Measurements from ENCODE around the gene SERPINA4.
"Not testable (repeated sequence)": the region's sequence is repeated elsewhere in the genome, so short reads cannot be mapped to it uniquely, and the experiment has no call there.

SERPINA4 gene

DNA sequence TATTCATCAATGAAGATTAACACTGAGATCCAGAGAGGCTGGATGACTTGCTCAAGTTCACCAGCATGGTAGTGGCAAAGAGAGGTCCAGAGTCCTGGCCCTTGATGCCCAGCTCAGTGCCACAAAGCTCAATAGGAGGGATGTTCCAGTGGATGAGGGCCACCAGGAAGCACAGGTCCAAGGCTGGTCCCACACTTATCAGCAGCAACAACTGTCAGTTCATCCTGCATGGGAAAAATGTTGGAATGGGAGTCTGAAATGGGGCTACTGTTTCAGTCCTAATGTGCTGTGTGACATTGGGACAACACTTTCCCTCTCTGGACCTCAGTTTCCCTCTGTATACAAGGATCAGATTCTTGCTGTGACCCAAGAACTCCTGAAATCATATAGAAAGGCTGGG is 31.2 kb downstream of the SERPINA4 start:
- DNase-seq (ENCODE audit: low read depth in 2 of 2): no peak

DNA sequence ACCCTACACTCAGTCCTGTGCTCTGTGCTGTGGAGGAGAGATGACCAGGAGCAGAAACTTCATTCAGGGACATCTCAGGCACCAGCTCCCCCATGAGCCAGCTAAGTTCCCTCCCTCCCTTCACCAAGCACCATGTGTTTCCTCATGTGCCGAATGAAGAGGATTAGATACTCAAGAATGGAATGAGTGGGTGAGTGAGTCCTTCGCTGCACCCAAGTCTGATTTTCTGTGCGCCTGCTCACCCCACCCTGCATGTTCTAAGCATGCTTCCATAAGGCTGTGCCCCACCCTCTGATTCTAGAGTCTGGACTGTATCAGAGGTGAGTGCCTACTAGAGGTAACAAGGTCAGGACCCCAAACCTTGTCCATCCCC is 32.1 kb downstream of the SERPINA4 start:
- no peak for DNase-seq (ENCODE audit: low read depth in 2 of 2)

DNA sequence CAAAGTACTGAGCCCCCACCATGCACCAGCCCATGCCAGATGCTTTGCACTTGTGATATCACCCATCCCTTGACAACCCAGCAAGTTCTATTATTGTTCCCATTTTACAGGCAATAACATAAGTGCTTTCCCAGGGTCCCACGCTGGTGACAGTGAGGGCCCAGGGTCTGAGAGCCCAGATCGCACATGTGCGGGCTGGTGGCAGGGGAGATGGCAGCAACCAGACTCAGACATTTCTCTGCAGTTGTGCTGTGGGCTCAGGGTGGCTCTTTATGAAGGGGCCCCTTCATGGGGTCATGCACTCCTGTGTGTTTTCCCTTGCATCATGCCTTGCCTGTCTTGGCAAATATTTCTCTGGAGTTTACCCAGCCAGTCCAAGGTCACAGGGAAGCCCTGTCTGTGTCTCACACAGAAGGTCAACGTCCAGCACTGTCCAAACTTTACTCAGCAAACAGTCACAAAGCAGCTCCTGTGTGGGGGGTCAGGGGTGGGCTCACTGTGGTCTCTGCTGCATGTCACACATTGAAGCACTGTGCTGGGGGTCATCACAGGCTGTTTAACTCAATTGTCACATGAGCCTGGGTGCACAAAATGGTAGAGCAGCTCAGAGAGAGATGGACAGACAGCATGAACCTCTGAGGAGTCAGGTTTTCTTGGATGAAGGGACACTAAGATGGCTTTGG is 32.6 kb downstream of the SERPINA4 start:
- DNase-seq (ENCODE audit: low read depth in 2 of 2): no peak

DNA sequence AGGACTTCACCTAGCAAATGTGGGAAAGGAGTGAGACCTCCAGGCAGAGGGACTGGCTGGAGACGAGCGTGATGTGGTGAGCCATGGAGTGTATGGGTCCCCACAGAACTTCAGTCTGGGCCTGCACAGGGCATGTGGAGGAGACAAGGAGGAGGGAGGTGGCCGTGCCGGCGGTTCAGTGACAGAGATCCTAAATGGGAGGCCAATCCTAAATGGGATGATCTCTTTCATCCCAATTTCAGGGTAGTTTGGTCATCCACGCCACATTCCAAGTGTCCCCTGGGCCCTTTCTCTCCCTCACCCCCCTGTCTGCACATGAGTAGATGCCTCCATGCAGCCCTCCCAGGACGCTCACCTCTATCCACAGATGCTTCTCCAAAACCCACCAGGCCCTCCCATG is 33.2 kb downstream of the SERPINA4 start:
- DNase-seq (ENCODE audit: low read depth in 2 of 2): no peak

DNA sequence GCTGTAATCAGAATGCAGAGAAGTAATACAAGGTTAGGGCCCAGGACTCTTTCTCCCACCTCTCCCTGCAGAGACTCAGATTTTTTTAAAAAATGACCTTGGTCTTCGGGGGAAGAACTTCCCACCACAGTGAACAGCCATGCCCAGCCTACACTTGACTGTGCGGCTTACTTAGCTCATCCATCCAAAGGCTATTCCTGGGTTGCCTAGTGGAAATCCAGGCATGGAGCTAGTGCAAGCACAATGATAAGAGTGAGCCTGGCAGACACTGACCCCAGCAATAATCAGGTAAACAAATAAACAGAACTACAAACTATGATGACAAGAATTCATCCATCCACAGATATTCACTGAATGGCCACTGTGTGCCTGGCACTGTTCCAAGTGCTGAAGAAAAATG is 34.7 kb downstream of the SERPINA4 start:
- no peak for DNase-seq (ENCODE audit: low read depth in 2 of 2)

DNA sequence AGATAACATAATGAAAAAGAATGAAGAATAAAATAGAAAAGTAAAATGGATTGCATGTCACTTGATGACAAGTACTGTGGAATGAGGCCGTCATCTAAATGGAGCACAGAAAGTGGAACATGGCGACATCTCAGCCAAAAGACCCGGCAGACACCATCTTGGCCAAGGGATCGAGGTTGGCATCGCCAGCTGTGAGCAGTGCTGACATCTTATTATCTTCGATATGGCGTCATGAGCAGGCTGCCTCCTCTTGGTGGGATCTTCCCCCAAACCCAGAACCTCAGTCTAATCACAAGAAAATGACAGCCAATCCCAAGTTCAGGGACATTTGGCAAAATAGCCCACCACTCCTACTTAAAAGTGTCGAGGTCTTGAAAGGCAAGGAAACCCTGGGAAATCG is 35.1 kb downstream of the SERPINA4 start:
- DNase-seq (ENCODE audit: low read depth in 2 of 2): no peak

DNA sequence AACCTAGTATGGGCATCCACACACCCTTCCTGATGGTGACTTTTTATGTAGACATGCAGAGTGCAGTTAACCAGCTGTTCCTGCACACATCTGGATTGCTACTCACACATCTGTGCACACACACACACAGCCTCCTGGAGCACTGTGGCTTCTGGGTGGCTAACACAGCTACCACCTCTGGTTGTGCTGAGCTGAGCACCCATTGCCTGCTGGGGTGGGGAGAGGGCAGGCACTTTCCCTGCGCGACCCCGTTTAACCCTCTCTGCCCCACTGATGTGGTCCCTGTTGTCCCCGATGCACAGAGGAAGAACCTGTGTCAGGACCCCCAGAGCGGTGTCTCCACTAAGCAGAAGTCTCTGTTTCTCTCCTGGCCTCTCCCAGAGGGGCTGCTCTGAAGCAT is 36.5 kb downstream of the SERPINA4 start:
- no peak for DNase-seq (ENCODE audit: low read depth in 2 of 2)

DNA sequence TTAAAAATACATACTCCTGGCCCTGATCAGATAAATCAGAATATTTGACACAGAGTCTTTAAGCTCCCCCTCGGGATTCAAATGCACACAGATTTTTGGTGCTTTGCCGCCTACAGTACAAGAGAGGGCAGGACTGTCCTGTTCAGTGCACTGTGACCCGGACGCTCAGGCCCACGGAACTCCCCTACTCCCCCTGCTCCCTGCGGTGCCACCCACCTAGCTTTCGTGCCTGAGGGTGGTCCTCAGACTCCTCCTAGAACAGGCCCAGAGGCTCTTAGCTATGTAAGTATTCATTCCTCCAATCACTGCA is 37.2 kb downstream of the SERPINA4 start:
- DNase-seq (ENCODE audit: low read depth in 2 of 2): no peak

DNA sequence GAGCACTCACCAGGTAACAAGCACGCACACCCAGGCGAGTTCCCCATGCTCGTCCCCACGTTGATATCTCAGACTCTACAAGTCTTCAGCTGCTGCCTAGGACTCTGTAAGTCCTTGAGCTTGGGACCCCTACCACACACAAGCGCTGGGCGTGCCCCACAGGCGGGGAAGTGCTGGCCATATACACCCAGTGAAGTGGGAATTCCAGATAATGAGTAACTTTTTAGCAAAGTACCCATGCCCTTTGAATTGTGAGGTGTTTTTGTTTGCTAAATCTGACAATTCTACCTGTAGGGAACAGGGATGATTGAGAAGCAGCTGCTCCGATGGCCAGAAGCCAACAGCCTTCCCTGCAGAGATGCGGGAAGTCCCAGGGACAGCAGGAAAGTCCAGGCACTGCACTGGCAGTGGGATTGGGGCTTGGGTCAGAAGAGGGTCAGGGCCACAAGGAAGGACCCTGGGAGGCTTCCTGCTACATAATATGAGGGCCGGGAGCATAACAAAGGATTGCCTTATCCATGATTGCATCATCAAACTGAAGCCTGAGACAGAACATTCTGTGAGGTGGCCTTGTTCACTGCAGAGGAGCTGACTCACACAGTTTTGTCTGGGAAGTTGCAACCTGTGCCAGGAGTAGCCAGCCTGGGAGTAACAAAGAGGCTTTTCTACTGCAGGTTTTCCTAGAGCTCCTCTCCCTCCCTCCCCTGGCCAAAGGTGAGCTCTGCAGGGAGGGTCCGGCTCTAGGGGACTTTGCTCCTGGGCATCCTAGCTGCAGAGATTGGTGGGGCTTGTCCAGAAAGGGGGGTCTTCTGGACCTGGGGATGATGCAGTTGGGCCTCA is 37.8 kb downstream of the SERPINA4 start:
- DNase-seq (ENCODE audit: low read depth in 2 of 2): no peak

DNA sequence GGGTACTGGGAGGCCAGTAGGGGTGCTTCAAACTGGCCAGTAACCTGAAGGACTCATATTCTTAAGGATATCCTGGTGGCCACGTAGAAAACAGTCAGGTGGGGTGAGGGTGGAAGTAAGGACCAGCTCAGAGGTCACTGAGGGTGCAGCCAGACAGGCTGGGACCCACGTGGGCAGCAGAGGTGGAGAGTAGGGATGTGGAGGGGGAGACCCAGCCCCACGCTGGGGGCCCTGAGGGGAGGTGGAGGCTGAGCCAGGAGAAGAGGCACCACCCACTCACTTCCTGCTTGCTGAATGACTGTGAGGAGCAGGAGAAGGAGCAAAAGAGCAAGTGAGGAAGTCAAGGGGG is 38.4 kb downstream of the SERPINA4 start:
- no peak for DNase-seq (ENCODE audit: low read depth in 2 of 2)

DNA sequence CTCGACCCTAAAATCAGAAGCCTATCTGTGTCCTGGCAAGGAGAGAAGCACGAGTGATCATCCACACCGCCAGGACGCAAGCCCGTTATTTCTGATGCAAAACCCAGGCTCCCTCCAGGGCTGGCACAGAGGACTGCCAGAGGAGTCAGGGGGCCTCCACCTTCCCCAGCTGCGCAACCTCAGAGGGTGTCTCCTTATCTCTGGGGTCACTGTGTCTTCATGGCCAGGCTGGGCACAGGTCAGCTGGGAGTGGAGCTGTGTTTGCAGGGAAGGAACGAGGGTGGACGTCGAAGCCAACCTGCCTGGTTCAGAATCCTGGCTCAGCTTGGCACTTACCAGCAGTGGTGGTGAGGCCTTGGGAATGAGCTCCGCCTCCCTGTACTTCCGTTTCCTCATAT is 38.9 kb downstream of the SERPINA4 start:
- DNase-seq (ENCODE audit: low read depth in 2 of 2): no peak

DNA sequence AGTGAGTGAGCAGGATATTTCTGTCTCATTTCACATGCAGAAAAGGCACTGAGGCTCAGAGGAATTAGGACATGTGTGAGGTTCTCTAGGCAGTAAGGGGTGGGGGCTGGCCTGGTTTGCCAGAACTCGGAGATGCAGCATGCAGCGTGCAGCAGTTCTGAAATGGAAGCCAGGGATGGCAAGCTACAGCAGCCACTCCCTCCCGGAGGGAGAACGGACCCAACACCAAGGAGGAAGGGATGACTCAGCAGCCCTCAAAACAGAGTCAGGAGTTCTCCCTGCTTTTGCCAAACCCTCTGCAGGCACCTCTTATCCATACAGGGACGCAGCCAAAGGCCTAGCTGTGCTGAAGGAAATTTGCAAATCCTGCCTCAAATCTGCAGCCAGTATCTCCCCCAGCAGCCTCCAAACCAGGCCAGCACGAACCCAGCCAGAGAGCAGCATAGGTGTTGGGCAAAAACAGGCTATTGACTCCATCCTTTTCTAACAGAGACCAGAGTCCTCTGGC is 40.7 kb downstream of the SERPINA4 start:
- no peak for DNase-seq (ENCODE audit: low read depth in 2 of 2)

DNA sequence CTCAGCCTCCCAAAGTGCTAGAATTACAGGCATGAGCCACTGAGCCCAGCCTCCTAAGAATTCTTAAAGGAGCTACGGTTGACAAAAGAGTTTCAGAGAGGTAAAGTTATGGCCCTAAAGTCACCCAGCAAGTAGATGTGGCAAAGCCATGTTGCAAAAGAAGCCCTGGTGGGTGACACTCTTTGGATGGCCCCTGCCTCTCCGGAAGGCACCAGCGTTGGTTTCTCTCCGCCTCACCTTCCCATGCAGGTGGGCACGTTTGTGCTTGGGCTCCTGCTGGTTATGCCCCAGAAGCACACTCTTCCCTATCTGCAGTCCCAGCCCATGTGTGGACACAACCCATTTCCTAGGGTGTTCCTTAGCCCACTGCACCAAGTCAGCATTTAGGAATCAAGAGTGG is 41.5 kb downstream of the SERPINA4 start:
- DNase-seq (ENCODE audit: low read depth in 2 of 2): no peak

DNA sequence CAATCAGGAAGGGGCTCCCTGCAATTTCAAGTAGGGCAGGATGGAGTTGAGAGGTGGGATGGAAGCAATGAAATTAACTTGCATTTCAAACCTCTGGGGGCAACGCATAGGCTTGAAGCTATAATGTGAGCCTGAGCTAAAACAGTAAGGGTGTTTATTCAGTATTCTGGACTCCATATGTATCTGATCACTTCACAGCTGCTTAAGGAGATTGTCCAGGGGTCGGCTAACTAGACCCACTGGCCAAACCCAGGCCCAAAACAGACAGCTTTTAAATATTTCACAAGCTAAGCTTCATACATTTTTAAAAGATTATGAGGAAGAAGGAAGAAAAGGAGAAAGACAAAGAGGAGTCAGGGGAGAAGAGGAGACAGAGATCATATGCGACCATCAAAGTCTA is 44.1 kb downstream of the SERPINA4 start:
- no peak for DNase-seq (ENCODE audit: low read depth in 2 of 2)

DNA sequence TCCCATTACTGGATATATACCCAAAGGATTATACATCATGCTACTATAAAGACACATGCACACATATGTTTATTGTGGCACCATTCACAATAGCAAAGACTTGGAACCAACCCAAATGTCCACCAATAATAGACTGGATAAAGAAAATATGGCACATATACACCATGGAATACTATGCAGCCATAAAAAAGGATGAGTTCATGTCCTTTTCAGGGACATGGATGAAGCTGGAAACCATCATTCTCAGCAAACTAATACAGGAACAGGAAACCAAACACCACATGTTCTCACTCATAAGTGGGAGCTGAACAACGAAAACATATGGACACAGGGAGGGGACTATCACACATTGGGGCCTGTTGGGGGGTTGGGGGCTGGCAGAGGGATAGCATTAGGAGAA is 47.7 kb downstream of the SERPINA4 start:
- DNase-seq (ENCODE audit: low read depth in 2 of 2): not testable (repeated sequence)

DNA sequence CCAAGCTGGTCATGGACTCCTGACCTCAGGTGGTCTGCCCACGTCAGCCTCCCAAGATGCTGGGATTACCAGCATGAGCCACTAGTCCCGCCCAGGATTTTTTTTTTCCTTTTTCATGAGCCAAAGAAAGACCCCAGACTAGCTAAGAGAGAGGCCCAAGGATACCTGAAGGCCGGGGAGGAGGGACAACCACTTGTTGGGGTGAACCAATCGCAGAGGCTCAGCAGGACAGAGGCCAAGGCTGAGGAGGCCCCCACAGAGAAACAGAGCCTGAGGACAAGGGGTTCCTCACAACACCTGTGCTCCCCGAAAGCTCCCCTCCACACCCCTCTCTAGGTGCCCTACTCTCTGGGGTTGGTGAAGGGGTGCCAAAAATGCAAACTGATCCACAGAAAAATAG is 49.9 kb downstream of the SERPINA4 start:
- no peak for DNase-seq (ENCODE audit: low read depth in 2 of 2)

DNA sequence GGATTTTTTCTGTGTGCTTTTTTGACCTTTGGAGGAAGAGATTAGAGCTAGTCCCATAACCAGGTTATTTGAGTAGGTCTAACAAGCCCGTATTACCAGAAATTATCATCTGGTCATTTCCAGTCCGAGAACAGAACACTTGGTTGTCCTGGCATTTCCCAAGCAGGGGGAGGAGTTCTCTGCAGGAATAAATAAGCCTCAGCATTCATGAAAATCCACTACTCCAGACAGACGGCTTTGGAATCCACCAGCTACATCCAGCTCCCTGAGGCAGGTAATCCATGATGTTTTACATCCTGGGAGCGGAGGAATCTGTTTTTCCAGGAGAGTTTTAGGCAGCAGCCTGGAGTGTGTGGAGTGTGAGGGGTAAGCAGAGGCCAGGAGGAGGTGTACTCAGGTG is 50.9 kb downstream of the SERPINA4 start, which contains the start of gene SERPINA3:
Gene SERPINA3, plus strand, starts transcription at position 218 of the 400 bp plus-strand sequence. CDS start 2,051 bp downstream, outside the sequence.
- DNase-seq (ENCODE audit: low read depth in 2 of 2): no peak

DNA sequence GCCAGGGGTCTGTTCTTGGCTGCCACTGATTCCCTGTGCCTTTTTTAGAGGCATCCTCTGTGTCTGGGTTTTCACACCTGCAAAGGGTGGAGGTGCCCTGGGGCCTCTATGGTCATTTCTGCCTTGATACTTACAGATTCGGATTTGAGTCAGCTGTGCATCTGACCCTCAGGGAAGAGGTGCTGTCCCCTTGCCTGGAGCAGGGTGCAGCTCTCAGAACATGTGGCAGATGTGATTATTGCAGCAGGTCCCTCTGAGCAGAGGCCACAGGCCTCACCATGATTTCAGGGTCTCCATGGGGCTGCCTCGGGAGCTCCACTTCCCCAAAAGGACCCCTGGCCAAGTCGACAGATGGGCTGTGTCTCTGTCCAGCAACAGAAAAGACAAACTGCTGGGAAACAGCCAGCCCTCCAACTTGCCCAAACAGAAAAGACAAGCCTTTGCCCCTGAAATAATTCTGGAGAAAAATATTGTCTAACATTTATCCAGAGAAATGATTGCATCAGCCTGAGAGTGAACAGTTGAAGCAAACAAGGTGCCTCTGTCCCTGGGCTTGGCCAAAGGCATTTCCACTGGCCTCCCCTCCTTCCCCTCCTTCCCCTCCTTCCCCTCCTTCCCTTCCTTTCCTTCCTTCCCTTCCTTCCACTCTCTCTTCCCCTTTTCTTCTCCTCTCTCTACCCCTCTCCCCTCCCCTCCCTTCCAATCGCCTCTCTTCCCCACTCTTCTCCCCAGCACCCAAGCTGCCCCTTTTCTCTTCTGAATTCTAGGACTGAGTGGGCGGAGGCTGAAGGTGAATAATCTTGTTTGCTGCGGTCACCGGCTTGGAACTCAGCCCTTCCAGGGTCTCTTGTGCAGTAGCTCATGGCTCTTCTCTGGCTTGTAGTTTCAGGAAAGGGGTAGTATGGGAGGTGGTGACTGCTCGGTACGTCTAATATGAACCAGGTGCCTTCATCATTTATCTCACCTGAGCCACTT is 51.6 kb downstream of the SERPINA4 start:
- DNase-seq (ENCODE audit: low read depth in 2 of 2): no peak

DNA sequence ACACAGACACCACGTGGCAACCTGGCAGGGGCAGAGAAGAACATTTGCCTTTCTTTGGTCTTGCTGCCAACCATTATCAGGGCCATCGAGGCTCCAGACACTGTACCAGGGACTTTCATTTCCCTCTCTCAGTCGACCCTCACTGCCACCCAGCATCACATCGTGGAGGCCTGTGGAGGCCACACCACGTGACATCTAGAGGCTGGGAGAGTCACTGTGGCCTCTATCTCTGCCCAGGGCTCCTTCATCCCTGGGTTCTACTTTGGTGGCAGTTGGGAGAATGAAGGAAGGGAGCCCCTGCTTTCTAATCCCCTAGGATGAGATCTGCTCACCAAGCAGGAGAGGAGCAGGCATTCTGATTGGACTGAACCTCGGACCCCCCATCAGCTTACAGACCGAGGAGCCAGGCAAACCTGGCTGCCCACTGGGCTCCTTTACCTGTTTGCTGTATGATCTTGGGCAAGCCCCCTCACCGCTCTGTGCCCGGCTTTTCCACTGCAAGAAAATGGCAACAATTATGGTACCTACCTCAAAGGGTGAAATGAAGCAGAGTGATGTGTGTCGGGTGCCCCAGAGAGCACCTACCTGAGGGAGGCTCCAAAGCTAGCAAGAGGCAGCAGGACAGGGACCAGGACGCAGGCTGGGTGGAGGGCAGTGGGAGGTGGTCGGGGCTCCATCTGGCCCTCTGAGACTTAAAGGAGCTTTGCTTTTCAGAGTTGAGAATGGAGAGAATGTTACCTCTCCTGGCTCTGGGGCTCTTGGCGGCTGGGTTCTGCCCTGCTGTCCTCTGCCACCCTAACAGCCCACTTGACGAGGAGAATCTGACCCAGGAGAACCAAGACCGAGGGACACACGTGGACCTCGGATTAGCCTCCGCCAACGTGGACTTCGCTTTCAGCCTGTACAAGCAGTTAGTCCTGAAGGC is 52.7 kb downstream of the SERPINA4 start:
- no peak for DNase-seq (ENCODE audit: low read depth in 2 of 2)

DNA sequence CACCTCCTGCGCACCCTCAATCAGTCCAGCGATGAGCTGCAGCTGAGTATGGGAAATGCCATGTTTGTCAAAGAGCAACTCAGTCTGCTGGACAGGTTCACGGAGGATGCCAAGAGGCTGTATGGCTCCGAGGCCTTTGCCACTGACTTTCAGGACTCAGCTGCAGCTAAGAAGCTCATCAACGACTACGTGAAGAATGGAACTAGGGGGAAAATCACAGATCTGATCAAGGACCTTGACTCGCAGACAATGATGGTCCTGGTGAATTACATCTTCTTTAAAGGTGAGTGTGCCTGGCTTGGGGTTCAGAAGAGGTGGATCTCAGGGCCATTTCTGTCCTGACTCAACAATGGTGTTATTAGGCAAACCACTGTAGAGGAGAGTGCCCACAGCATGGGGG is 53.6 kb downstream of the SERPINA4 start:
- no peak for DNase-seq (ENCODE audit: low read depth in 2 of 2)

DNA sequence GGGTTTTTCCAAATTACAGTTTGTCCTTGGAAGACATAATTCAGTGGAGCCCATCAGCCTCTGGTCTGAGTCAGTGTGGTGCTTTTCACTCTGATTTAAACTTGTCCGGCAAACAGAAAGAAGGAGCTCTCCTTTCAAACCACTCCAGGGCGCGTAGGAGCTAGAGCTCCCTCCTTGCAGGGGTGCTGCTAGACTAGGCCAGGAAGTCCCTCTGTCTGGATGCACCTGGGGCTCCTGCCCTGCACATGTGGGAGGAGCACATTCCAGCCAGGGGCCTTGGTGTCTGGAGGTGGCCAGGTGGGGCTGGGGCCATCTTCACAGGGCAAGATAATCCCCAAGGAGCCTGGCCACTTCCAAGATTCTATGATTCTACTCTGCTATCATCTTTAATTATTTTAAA is 54.0 kb downstream of the SERPINA4 start:
- no peak for DNase-seq (ENCODE audit: low read depth in 2 of 2)

Data from stimulated activated CD8-positive, alpha-beta memory T cell treated with anti-CD3 and anti-CD28 coated beads, Interleukin-15, amount 100 ng/mL, for 4 hours (primary cell).